Panc1 (cell line): ENCODE results near the gene RPAP3.

Experiments
- POLR2AphosphoS5 ChIP-seq: IDR thresholded peaks from 2 replicates; pipeline ENCODE4 v1.6.1; 2012; ENCODE audit warnings: mild to moderate bottlenecking, low read depth, low read length, moderate library complexity
- TCF7L2 ChIP-seq: IDR thresholded peaks from 2 replicates; pipeline ENCODE4 v1.6.1; 2011; ENCODE audit warnings: mild to moderate bottlenecking, low read depth, low read length, inconsistent platforms
- TF ChIP-seq, protein P1 (sequence below): fragments of 450-650 bp; IDR thresholded peaks from 2 replicates; pipeline ENCODE4 v1.5.1; 2017; ENCODE audit warnings: mild to moderate bottlenecking

DNA sequence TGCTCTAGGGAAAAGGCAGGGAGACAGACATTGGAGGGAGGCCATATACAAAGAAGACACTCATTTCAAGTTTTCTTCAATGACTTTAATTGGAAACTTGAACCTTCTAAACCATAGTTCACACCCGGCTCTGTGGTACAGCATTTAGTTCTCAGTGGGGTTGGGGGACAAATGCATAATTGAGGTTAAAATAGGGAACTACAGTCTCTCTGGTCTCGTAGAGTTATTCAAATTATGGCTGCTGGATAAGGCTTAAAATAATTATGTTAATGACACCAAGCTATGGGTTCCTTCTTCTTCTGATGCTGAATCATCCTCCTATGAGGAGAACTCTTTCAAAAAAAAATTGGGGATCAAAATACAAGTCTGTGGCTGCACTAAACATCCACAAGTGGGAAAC lies 3.8 kb upstream of the RPAP3 start:
- TF ChIP-seq, protein P1, sequence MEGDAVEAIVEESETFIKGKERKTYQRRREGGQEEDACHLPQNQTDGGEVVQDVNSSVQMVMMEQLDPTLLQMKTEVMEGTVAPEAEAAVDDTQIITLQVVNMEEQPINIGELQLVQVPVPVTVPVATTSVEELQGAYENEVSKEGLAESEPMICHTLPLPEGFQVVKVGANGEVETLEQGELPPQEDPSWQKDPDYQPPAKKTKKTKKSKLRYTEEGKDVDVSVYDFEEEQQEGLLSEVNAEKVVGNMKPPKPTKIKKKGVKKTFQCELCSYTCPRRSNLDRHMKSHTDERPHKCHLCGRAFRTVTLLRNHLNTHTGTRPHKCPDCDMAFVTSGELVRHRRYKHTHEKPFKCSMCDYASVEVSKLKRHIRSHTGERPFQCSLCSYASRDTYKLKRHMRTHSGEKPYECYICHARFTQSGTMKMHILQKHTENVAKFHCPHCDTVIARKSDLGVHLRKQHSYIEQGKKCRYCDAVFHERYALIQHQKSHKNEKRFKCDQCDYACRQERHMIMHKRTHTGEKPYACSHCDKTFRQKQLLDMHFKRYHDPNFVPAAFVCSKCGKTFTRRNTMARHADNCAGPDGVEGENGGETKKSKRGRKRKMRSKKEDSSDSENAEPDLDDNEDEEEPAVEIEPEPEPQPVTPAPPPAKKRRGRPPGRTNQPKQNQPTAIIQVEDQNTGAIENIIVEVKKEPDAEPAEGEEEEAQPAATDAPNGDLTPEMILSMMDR, result no peak
- TF ChIP-seq TCF7L2 (no peak), POLR2AphosphoS5 (no peak)
